HG02759 (cell line): Measurements from ENCODE around the gene SLC25A22.

ENCODE experiments used
- ATAC-seq: cut with Tn5 transposase; IDR thresholded peaks from one replicate; pipeline ENCODE4 v1.9.1; 2021; ENCODE audit warnings: mild to moderate bottlenecking, moderate library complexity; ENCODE audit not compliant: unreplicated experiment

The SLC25A22 gene

DNA sequence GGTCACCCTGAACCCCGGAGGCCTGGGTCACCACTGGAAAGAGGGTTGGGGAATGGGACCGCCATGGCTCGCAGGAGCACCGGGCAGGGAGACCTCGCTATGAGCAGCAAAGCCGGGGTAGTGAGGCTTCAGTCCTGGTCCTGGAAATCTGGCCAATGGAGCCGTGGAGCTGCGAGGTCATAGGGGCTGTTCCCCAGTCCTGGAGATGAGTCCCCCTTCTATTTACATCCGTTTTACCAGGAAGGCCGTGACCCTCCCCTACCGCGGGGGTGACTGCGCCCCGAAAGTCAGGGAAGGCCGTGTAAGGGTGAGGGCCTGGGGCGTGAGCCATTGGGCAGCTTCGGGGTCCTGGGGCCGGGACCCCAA, 6.5 kb upstream of the SLC25A22 start:
- ATAC-seq: no peak

GRCh38 chr11:803770-804598, 5.9 kb upstream of the SLC25A22 start:
- no peak for ATAC-seq

GRCh38 chr11:803467-803742, 5.3 kb upstream of the SLC25A22 start:
- ATAC-seq: no peak

DNA sequence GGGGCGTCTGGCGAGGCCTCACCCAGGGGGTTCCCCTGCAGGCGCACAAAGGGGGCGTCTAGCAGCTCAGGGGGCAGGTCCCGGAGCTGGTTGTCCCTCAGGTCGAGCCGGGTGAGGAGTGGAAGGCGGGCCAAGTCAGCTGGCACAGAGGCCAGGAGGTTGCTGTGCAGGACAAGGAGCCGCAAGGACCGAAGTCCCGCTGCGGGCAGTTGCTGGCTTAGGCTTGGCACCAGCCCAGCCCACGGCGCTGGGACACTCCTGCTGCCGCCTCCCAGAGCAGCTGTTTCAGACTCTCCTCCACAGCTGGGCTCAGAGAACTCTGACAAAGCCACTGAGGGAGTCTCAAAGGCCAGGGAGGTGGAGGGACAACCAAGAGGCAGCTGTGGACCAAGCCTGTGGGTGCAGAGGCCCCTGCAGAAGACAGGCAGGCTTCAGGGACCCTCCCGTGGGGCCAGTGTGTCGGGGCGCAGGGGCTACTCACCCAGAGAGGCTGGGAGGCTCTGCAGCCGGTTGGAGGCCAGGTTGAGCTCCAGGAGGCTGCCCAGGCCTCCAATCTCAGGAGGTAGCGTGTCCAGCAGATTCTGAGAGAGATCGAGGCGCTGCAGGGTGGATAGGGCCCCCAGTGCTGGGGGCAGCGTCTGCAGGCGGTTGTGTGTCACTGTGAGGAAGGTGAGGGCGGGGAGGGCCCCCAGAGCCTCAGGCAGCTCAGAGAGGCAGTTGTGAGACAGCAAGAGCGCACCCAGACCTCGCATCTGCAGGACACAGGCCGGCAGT, 4.8 kb upstream of the SLC25A22 start:
- ATAC-seq: no peak

DNA sequence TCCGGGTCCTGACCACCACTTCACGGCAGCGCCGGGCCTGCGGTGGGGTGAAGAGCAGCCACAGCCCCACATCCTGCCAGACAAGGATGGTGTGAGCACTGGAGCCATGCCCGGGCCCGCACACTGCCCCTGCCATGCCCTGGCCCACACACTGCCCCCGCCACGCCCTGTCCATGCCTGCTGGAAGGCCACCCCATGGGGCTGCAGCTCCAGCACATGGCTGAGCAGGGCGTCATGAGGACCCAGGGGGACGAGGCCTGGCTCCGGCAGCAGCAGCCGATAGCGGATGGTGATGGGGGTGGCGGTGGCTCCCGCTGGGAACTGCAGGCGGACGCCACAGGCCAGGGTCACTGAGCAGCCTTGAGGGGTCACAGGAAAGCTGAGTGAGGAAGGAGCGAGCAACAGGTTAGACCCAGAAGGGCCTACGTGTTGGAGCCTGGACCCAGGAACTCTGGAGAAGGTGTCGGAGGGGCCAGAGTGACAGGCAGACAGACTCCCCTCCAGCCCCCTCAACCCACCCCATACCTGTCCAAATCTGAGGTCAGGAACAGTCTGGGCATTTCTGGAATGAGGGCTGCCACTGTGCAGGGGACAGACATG, 4.0 kb upstream of the SLC25A22 start:
- no peak for ATAC-seq

GRCh38 chr11:801097-801780, 3.2 kb upstream of the SLC25A22 start:
- no peak for ATAC-seq

DNA sequence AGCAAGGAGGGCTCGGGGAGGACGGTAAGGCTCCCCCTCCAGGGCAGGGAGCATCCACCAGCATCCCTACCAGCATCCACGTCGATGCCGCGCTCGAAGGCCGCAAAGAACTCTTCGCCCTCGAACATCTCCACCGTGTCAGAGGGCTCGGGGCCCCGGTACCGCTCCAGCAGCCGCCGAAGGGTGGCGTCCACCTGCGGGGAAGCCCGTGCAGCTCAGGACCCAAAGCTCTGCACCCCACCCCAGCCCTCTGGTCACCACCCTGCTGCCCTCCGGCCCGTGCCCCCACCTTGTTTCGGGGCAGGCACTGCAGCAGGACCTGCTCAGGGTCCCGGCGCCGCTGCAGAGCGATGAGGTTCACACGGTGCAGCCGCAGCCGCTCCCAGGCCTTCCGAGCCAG, 2.4 kb upstream of the SLC25A22 start:
- no peak for ATAC-seq

GRCh38 chr11:799641-800316, 1.7 kb upstream of the SLC25A22 start:
- no peak for ATAC-seq

DNA sequence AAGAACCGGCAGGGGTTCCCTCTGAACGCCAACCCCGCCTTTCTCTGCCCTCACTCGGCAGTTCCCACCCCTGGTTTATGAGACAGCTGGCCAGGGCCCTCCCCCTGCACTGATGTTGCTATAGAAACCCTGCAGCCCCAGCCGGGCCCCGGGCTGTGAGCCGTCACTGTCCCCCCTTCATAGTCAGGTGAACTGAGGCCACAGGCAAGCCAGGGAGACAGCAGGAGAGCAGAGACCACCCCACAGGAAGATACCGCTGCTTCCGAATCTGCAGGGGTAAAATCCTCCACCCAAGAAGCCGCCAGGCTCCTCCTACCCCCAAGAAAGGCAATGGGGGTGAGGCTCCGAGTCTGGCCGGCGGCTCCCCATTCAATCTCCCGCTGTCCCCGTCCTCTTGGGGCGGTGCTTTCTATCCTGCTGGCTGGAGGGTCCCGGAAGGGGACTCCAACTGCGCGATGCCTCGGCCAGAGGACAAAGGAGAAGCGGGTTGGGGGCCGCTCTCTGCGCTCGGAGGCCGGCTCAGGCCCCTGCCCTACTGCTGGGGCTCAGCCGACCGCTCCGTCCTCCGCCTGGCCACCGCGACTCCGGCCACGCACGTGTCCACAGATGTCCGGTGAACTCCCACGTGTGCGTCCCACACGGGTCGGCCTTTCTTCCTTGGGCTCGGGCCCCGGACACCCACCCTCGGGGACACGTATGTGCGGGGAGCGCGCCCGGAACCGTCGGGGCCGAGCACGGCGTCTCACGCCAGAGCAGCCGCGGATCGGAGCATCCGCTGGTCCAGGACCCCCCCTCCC, 587 bp downstream of the SLC25A22 start:
- ATAC-seq: peak; percentile 49

DNA sequence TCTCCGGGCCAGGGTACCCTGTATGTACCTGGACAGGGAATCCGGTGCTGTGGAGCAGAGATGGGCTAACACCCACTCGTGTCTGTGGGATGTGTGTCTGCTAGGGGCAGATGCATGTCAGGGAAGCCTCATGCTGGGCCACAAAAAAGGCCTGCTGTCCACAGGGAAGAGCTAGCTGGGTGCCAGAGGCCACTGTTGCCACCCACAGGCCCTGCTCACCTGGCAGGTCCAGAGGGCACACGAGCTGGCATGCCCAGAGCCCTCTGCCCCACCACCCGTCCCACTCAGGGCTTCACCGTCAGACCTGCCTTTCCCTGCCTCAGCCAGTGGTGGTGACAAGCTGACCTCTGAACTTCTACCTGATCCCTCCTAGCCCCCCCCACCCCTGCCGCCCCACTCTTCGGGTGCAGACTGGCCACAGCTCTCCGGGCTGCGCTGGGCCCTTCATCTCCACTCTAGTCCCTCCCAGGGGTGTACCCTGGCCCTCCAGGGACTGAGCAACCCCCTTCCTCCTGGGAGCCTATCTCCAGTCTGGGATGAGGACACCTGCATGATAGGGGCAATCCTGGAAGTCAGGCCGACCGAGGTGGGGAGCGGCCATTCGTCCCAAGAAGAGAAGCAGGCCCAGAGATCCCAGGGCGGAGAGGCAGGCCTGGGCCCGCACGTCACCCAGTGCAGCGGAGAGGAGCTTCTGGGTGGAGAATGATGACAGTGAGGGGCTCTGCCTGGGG, 1.4 kb downstream of the SLC25A22 start:
- no peak for ATAC-seq

- peak; percentile 20 for ATAC-seq
Measured at GRCh38 chr11:795634-796564, 2.2 kb downstream of the SLC25A22 start.

- ATAC-seq: no peak
Measured at GRCh38 chr11:794766-795633, 3.1 kb downstream of the SLC25A22 start.

GRCh38 chr11:794013-794765, 3.9 kb downstream of the SLC25A22 start:
- no peak for ATAC-seq

- ATAC-seq: no peak
Measured at GRCh38 chr11:793556-793955, 4.5 kb downstream of the SLC25A22 start.

- ATAC-seq: no peak
Measured at GRCh38 chr11:792873-793272, 5.2 kb downstream of the SLC25A22 start.

DNA sequence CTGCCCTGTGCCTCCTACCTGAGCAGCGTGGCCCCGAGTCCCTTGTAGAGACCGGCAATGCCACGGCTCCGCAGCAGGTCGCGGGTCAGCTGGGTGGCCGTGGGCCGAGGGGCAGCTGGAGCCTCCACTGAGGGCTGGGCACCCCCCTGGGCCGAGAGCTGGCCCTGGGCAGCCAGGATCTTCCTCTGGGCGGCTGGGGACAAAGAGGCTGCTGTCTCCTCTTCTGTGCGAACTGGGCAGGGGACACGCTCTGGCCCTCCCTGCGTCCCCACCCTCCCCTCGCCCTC, 5.6 kb downstream of the SLC25A22 start:
- ATAC-seq: no peak
